NCI-H460 (cell line): ENCODE measurements around the gene NUCKS1. TPM values are rescaled to one million over a fixed set of nuclear protein-coding genes. Genes with fewer than 3 reads are reported as not detected.
A peak's percentile ranks its signal among the peaks of the same experiment; 100 is the strongest.

Experiments used
- DNase-seq: peaks from one replicate; pipeline ENCODE4 v3.0.0-alpha.2; 2016; ENCODE audit warnings: low read depth; ENCODE audit errors: extremely low read depth
- total RNA-seq: library from RNA; depleted of rRNA; stranded (reverse); fragments of >200 nt; shearing (Covaris generic); gene quantifications from 2 replicates; pipeline ENCODE4 v1.2.3, GENCODE V29; 2014

Gene NUCKS1
- total RNA-seq, 1 experiment from 2014 or later: 297 TPM

DNA sequence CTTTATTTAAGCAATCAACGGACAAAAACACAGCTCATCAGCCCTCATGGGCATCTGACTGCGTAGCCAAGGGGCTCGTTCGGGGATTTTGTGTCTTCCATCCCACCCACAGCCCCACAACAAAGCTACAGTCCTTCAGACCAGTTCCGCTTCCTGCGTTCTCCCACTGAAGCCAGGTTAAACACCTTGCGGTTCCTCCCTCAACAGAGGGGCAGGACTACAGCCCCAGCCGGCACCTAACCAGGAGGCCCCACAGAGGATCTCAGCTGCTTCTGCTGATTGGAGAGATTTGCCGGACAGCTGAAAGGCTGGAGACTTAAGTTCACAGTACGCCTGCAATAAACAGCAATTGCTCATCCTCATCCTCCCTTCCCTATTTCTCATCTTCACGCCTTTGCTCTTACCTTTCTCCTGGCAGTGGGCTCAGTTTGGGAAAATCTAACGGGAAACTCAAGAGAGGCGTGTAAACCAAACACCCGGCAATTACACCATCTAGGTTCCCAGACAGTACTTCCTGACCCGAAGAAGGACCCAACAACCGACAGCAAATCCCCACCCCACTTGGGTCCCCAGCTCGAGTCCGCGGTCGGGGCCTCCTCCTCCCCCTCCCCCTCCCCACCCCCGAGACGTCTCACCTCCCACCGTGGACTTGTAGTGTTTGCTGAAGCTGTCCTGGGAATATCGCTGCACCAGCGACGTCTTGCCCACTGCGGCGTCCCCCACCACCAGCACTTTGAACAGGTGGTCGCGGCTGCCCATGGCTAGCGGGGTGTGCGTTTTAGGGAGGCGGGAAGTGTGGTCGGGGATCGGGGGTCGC lies 24.4 kb upstream of the NUCKS1 start:
- DNase-seq: no peak

DNA sequence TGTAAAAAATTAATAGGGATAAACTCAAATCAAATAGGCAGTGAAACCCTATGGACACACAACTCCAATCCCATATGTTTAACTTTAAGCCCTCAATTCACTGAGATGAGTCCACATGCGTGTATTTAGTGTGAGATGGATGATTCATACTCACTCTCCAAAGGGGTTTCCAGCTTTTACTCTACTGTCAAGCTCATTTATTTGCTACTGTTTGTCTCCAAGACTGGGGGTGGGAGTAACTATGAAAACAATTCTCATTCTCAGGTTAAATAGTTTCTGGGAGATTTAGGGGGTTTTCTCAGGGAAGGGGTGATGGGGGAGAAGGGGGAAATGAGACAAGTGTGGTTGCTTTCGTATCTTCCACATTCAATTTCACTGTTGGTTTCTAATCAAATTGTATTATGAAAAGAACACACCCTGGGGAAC lies 22.6 kb upstream of the NUCKS1 start:
- DNase-seq: no peak

DNA sequence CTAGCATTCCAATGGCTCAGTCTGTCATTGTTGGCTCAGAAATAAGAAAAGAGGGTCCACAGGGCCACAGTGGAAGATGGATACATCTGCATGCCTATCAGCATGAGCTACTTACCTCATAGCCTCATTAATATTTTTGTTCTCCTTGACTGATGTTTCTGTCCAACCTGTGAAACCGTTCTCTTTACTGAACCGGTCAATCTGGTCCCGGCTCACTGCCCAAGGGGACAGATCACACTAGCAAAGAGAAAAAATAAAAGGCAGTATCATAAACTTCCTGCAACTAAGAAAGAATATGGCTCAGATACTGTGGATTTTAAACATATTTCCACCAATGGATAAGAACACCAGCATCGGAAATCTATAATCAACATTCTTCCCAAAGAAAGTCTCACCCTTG lies 20.6 kb upstream of the NUCKS1 start:
- no peak for DNase-seq

DNA sequence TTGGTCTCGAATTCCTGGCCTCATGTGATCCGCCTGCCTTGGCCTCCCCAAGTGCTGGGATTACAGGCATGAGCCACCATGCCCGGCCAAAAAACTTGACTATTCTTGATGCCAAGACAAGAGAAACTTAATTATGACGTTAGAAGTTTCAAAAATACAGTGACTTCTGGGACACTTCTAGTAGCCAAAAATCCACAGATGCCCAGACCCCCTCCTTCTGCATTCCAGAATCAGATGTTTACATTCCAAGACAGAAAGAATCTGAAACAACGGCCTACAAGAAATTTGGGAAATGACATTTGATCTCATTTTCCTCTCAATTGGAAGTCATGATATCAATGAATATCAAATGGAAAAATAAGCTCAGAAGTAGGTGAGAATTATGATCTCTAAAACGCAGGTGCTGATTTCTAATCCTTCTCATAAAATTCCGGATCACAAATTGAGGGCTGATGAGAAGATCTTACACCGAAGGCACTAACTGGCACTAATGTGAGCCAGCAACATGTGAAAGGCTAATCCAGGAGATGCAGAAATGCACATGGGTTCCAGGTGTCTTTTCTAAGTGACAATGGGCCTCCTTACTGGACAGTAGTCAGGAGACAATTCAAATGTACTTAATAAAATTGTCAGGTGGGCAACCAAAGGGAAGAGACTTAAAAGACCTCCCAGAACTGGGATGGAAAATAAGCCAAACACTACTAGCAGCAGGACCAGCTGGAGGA lies 19.8 kb upstream of the NUCKS1 start:
- no peak for DNase-seq

DNA sequence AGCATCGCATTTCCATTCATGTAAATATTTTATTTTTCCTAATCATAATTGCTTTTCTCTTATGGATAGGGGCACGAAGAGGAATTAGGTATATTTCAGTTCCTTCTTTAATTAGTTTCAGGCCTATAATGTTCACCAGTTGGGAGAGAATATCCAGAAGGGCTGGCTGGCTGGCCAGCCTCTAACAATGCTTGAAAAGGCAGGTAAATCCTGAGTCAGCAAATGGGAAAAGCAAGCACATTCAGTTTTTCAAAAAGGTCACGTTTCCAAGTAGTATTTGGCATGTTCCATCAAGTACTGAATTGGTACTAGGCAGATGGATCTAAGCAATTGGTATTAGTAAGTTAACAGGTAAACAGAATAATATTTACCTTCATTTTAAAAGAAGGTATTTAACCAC lies 17.3 kb upstream of the NUCKS1 start:
- DNase-seq: no peak

DNA sequence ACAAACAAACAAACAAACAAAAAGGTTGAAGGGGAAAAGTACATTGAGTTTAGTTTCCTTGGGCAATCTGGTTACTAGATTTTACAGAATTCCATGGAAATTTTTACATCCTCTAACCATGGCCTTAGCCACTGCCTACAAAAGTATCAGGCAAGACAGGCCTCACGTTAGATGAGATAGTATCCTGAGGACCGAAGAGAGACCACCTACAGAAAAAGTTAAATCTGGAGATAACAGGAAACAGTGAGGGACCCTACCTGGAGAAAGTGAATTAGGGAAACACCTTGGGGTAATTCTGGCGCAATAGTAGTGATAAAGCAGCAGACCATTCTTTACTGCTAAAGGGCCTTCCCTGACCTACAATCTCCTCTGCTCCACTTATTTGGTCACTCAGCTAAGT lies 16.6 kb upstream of the NUCKS1 start:
- DNase-seq: no peak

DNA sequence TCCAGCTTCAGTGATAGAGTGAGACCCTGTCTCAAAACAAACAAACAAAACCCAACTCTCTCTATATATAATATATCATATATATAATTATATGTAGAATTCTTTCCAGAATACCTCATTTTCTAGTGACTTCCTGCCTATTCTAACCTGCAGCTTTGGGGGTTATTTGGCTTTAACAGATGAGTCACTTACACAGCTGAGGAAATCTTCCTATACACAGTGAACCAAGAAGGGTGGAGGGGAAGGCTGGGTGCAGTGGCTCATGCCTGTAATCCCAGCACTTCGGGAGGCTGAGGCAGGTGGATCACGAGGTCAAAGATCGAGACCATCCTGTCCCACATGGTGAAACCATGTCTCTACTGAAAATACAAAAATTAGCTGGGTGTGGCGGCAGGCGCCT lies 16.1 kb upstream of the NUCKS1 start:
- DNase-seq: no peak

DNA sequence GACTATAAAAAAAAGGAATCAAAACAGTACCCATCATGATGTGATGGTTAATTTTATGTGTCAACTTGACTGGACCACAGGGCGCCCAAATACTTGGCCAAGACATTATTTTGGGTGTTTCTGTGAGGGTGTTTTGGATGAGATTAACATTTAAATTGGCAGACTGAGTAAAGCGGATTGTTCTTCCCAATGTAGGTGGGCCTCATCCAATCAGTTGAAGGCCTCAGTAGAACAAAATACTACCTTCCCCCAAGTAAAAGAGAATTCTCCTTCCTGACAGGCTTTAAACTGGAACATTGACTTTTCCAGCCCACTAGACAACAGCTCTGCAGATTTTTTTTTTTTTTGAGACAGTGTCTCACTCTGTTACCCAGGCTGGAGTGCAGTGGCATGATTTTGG lies 14.6 kb upstream of the NUCKS1 start:
- DNase-seq: no peak

DNA sequence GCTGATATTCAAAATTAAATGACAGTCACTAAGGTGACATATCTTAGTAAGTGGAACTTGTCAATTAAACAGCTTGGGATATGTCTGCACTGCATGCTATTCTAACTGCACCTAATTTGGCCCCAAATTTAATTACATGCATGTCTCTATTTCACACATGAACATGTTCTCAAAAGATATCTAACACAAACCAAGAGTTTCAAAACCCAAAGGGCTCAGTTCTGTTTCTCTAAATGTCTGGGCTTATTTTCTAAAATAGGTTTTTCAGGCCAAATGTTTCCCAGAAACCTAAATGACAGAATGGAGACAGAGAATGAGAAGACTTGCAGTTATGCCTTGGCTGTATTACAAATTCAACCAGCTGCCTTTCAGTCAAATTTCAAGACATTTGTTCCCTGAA lies 14.0 kb upstream of the NUCKS1 start:
- no peak for DNase-seq

DNA sequence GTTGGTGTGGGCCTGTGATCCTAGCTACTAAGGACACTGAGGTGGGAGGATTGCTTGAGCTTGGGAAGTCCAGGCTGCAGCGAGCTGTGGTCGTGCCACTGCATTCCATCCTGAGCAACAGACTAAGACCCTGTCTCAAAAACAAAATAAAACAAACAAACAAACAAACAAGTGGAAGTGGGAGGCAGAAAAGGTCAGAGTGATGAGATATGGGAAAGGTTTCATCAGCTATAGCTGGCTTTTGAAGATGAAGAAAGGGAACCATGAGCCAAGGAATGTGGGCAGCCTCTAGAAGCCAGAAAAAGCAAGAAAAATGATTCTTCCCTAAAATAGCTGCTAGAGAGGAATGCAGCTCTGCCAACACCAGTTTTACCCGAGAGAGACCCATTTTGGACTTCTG lies 10.6 kb upstream of the NUCKS1 start:
- no peak for DNase-seq

DNA sequence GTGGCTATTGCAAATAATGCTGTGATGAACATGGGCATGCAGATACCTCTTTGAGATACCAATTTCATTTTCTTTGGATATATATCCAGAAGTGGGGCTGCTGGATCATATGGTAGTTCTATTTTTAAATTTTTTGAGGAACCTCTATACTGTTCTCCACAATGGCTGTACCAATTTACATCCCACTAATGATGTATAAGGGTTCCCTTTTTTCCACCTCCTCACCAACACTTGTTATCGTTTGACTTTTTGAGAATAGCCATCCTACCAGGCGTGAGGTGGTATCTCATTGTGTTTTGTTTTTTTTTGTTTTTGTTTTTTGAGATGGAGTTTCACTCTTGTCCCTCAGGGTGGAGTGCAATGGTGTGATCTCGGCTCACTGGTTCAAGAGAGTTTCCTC lies 6.6 kb upstream of the NUCKS1 start:
- no peak for DNase-seq

DNA sequence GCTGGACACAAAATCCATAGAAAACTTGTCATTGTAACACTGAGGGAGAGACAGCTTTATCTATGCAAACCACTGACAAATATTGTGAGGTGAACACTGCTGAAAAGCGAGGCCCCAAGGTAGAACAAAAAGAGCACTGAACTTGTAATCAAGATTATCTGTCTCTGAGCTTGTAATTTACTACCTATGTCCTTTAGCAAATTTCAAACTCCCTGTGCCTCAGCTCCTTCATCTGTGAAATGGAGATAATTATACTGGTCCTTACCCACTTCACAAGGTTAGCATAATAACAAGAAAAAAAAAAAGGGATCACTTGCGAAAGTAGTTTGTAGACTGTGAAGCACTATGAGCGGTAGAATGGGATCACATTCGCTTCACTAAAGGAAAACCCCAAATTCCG lies 4.9 kb upstream of the NUCKS1 start:
- no peak for DNase-seq

DNA sequence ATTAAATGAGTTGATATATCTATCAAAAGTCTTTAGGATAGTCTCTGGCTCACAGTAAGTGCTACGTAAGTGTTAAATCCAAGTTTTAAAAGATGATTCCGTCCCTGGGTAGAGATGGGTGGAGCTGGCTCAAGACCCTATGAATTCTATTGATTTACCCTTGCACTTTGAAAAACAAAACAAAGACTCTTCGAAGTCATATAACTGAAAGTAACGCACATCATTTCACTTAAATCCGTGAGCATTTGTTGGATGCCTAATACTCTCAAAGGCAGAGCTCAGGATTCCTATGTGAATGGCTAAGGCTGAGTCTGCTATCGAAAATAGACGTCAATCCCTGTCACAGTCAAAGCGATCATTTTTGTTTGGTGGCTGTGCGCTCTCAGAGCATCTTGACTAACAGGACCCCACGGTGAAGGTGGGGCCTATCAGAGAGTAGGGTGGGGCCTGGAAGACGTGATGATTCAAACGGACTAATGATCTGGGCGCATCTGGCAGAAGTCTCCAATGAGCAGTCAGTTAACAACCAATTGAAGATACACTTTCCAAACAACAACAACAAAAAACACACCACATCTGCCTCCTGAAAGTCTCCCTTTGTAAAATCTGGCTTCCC lies 1.2 kb upstream of the NUCKS1 start:
- no peak for DNase-seq

DNA sequence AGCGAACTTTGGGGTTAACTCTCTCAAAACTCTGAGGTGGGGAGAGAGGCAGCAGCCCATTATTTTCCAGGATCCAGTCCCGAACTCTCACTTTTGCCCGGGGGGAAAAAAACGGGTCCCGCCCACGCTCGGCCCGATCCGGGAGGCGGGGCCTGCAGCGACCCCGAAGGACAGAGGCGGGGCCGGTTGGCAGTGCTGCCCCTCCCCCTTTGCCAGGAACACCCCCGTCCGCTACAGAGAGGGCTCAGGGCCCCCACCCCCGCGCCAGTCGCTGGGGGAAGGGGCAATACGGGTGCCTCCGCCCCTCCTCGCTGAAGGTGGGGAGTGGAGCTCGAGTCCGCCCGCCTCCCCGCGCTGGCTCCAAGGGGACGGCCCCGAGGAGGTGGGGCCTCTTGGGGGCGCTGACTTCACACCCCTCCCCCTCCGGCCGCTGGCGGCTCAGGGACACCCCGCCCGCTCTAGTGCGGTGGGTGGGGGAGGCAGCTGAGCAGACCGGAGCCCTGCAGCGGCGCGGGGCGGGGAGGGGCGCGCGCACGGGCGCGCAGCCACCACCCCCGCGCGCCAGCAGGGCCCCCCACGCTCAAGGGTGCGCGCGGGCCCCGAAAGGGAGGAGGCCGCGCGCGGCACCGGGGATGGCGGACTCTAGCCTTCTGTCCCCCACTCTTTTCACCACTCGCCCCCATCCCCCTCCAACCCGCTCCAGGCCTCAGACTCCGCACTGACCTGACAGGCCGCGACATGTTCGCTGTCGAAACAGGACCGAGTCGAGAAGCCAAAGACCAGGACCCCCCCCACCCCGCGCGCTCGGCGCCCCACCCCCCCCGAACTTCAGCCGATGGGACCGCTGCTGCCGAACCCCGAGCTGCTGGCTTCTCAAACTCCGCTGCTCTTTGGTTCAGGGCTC lies 496 bp downstream of the NUCKS1 start:
- DNase-seq: peak; percentile 95

DNA sequence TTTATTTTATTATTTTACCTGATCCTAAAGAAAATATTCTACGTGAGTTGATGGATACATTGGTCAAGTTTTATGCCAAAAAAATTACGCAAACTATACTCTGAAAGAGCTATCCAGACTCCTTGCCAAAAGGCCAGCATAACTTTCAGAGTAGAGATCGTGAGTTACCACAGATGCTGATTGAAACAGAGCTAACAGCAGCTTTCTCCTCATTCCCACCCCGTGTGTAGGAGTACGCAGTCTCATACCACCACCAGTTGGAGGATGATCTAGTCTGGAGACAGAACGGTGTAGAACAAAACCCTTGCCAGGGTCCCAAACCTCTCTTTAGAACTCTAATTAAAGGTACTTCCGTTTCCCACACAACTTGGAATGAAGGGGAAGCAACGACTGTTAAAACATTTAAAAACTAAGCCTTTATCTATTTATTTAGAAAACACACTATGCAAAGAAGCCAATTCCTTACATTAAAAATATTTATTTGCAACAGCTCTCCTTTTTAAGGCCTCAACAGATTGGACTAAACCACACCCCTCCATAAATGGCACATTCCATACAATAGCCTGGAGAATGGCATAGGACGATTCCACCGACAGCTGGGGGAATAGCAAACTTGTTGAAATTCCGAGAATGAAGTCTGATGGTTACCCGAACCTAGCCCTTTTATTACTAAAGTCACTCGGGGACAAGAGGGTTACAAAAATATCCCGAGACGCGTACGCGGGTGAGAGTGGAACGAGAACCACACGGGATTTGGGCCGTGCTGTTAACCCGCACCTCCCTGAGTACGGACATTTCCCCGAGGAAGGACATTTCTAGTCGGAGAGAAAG lies 1.4 kb downstream of the NUCKS1 start:
- DNase-seq: no peak

DNA sequence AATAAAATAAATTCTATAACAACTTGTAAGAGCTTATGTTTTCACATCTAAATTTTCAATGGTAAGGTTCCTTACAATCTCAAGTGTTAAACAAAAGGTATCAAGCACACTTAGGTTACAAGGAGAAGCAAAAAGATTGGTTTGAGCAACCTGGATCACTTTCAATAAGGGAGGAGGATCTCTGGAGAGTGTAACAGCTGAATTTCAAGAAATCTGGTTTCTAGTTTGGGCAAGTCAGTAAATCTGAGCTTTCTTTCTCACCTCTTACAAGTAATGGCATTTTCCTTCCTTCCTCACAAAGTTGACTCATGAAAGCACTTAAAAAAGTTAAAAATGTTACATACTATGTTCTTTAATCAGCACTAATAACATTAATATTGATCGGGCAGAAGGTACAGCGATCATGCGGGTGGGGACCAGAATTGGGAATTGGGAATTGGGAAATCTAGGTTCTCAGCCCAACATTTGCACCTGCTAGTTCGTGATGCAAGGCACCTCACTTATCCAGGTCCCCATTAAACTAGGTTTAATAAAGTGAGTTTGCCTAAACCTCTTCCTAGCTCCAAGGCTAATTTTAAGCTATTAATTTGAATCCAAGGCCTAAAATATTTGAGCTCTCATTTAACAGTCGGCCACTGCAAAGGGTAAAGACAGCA lies 3.1 kb downstream of the NUCKS1 start:
- no peak for DNase-seq

DNA sequence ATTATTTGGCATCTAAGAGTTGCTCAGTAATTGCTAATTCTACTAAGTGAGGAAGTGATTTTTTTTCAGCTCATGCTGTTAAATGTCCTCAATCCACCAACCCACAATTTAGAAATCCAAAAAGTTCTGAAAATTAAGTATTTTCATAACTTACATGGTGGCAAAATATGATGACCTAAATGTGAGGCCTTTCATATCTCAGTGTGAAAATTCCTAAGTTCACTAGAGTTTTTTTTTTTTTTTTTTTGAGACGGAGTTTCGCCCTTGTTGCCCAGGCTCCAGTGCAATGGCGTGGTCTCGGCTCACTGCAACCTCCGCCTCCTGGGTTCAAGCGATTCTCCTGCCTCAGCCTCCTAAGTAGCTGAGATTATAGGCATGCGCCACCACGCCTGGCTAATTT lies 5.6 kb downstream of the NUCKS1 start:
- DNase-seq: no peak

DNA sequence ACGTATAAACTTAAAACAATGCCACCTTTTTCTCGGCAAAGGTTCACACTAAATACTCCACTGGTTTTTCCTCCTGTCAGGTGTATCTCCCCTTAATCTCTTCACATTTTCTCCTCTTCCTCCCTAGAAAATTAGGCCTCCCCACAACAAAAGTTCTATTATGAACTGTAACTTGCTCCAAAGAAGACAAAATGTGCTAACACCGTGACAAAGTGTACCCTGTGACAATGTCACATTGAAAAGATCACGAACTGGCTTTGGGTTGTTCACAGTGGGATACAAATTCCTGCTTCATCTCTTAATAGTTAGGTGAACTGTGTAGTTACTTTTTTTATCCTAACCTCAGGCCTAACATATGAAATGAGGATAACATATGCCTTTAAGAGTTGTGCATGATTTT lies 6.0 kb downstream of the NUCKS1 start:
- DNase-seq: no peak

DNA sequence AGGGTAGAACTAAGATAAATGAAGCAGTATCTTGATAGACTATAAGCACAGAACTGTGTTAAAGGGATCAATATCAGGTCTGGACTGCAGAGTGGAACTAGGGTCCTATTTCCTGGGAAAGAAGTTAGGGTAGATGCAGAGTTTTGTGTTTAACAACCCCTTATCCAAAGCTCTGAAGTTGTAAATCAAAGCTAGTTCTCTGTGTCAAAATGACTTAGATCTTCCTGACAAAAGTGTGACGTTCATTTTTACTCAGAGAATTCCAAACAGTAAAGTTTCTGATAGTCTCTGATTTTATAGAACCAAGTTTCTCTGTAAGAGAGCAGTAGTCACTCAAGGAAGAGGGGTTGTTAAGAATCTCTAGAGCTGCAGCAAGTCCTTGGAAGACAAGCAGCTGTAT lies 8.3 kb downstream of the NUCKS1 start:
- no peak for DNase-seq
